Measurements from ENCODE around the gene MAN1A2. TPM values are rescaled to one million over a fixed set of nuclear protein-coding genes. Genes with fewer than 3 reads are reported as not detected.

Gene MAN1A2
- polyA plus RNA-seq (2013, experiment 1 of 2) = 28.6 TPM
- polyA plus RNA-seq (2013, experiment 2 of 2) = 29.2 TPM

- 1% methylated on average over 62 of the region's 93 CpGs for WGBS
Measured at GRCh38 chr1:117367046-117368025, at the start of gene MAN1A2. Gene MAN1A2, plus strand, starts transcription at chr1:117367449. Its CDS starts 735 bp downstream, at chr1:117368184.

GRCh38 chr1:117318011-117318410, 49.2 kb upstream of the MAN1A2 start:
- no peak overlapping the region for H3K9ac ChIP-seq (ENCODE audit: low read length)
- peaks cover 12 to 27% of the 10 kb centered on the region in 2 experiments for H3K27me3 ChIP-seq (ENCODE audit: control insufficient read depth in 1 of 2, insufficient read depth in 1 of 2, low read length in 2 of 2)
- no peak overlapping the region for H3K27ac ChIP-seq (ENCODE audit: low read length, poor library complexity, severe bottlenecking)
- H3K4me1 ChIP-seq (ENCODE audit: control insufficient read depth, insufficient read depth, low read depth, low read length) = no peaks in the 10 kb centered on the region
- no peak overlapping the region for H3K18ac ChIP-seq (ENCODE audit: low read depth in 1 of 2, low read length in 2 of 2)
- no peaks in the 10 kb centered on the region for H3K36me3 ChIP-seq (ENCODE audit: control insufficient read depth in 1 of 2, insufficient read depth in 2 of 2, low read depth in 1 of 2, low read length in 2 of 2)
- no peaks in the 10 kb centered on the region for H3K9me3 ChIP-seq (ENCODE audit: control insufficient read depth, low read length)
- H3K4me3 ChIP-seq (ENCODE audit: insufficient read depth in 1 of 2, low read depth in 1 of 2, low read length in 2 of 2) = no peak overlapping the region
- no peak overlapping the region for H3K23ac ChIP-seq (ENCODE audit: low read length in 2 of 2)
- H3K79me1 ChIP-seq (replicated peaks; ENCODE audit: low read length, poor library complexity, severe bottlenecking) = no peaks in the 10 kb centered on the region
- H4K8ac ChIP-seq (ENCODE audit: low read length) = no peak overlapping the region
- WGBS = 92% methylated on average over 1 of the region's 1 CpG
- H2BK15ac ChIP-seq (ENCODE audit: low read depth, poor library complexity, severe bottlenecking) = no peak overlapping the region
- no peak overlapping the region for H2AFZ ChIP-seq (ENCODE audit: low read depth, low read length)
- no peak overlapping the region for H2BK12ac ChIP-seq (ENCODE audit: low read length in 2 of 2)
- no peak overlapping the region for H4K91ac ChIP-seq (ENCODE audit: low read length)
- H3K4me2 ChIP-seq (ENCODE audit: low read length, poor library complexity, severe bottlenecking) = no peak overlapping the region
- no peak for DNase-seq
- no peak overlapping the region for H2AK5ac ChIP-seq (ENCODE audit: low read length, severe bottlenecking)
- no peak overlapping the region for H3K4ac ChIP-seq (ENCODE audit: low read depth in 1 of 2, low read length in 2 of 2)
- H2BK5ac ChIP-seq (ENCODE audit: low read depth, low read length, poor library complexity, severe bottlenecking) = no peak overlapping the region
- no peak overlapping the region for H3K14ac ChIP-seq (ENCODE audit: low read length in 2 of 2)
- H2BK120ac ChIP-seq (ENCODE audit: low read depth, low read length) = no peak overlapping the region

More at GRCh38 chr1:117367046-117368025, at the start of gene MAN1A2:
- peak within 1 kb of the TSS; percentile 96 for H2BK15ac ChIP-seq (ENCODE audit: low read depth, poor library complexity, severe bottlenecking)
- peak within 1 kb of the TSS; percentile 92 for H2BK120ac ChIP-seq (ENCODE audit: low read depth, low read length)
- H3K4me2 ChIP-seq (ENCODE audit: low read length, poor library complexity, severe bottlenecking) = peak within 1 kb of the TSS; percentile 84
- peak within 1 kb of the TSS; percentile 99 for H4K8ac ChIP-seq (ENCODE audit: low read length)
- no peaks in the 10 kb centered on the region for H3K36me3 ChIP-seq (ENCODE audit: control insufficient read depth in 1 of 2, insufficient read depth in 2 of 2, low read depth in 1 of 2, low read length in 2 of 2)
- H3K23ac ChIP-seq (ENCODE audit: low read length in 2 of 2) = peak within 1 kb of the TSS; percentile 98 to 99
- H2AFZ ChIP-seq (ENCODE audit: low read depth, low read length) = peak within 1 kb of the TSS; percentile 95
- H3K14ac ChIP-seq (ENCODE audit: low read length in 2 of 2) = peak within 1 kb of the TSS; percentile 63 to 100
- peak; percentile 76 for DNase-seq
- no peaks in the 10 kb centered on the region for H3K4me1 ChIP-seq (ENCODE audit: control insufficient read depth, insufficient read depth, low read depth, low read length)
- peak within 1 kb of the TSS; percentile 92 to 97 for H3K4ac ChIP-seq (ENCODE audit: low read depth in 1 of 2, low read length in 2 of 2)
- no peaks in the 10 kb centered on the region for H3K9me3 ChIP-seq (ENCODE audit: control insufficient read depth, low read length)
- H3K4me3 ChIP-seq (ENCODE audit: insufficient read depth in 1 of 2, low read depth in 1 of 2, low read length in 2 of 2) = peak within 1 kb of the TSS; percentile 87 to 90
- peak within 1 kb of the TSS in 1 of 2 experiments; percentile 63 for H2BK12ac ChIP-seq (ENCODE audit: low read length in 2 of 2)
- H4K91ac ChIP-seq (ENCODE audit: low read length) = peak within 1 kb of the TSS; percentile 96
- H2BK5ac ChIP-seq (ENCODE audit: low read depth, low read length, poor library complexity, severe bottlenecking) = peak within 1 kb of the TSS; percentile 99
- peaks cover 7% of the 10 kb centered on the region for H3K79me1 ChIP-seq (replicated peaks; ENCODE audit: low read length, poor library complexity, severe bottlenecking)
- H3K9ac ChIP-seq (ENCODE audit: low read length) = peak within 1 kb of the TSS; percentile 98
- no peak within 1 kb of the TSS for H2AK5ac ChIP-seq (ENCODE audit: low read length, severe bottlenecking)
- peak within 1 kb of the TSS; percentile 98 to 99 for H3K18ac ChIP-seq (ENCODE audit: low read depth in 1 of 2, low read length in 2 of 2)
- H3K27ac ChIP-seq (ENCODE audit: low read length, poor library complexity, severe bottlenecking) = peak within 1 kb of the TSS; percentile 91
- no peaks in the 10 kb centered on the region for H3K27me3 ChIP-seq (ENCODE audit: control insufficient read depth in 1 of 2, insufficient read depth in 1 of 2, low read length in 2 of 2)

DNA sequence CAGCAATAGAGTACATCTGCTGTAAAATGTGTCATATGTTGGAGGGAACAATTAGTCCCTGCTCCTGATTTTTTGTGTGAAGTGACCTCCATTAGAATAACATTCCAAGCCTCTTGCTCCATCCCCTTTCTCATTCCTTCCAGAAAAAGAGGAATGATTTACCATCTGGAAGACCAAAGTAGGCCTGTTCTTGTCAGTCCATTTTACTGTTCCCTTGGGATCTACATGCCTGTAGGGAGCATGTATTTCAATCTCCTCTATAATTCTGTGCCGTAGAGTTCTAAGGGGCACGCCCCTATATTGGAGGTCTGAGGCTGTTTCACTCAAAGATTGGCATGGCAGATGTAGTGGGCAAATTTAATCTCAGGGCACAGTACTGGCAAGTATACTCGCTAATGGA, 48.8 kb upstream of the MAN1A2 start:
- H2BK5ac ChIP-seq (ENCODE audit: low read depth, low read length, poor library complexity, severe bottlenecking) = no peak overlapping the region
- no peak overlapping the region for H3K4ac ChIP-seq (ENCODE audit: low read depth in 1 of 2, low read length in 2 of 2)
- 100% methylated on average over 1 of the region's 3 CpGs for WGBS
- no peak overlapping the region for H3K9ac ChIP-seq (ENCODE audit: low read length)
- H3K36me3 ChIP-seq (ENCODE audit: control insufficient read depth in 1 of 2, insufficient read depth in 2 of 2, low read depth in 1 of 2, low read length in 2 of 2) = no peaks in the 10 kb centered on the region
- H2AK5ac ChIP-seq (ENCODE audit: low read length, severe bottlenecking) = no peak overlapping the region
- no peak overlapping the region for H2BK12ac ChIP-seq (ENCODE audit: low read length in 2 of 2)
- H4K91ac ChIP-seq (ENCODE audit: low read length) = no peak overlapping the region
- H3K4me3 ChIP-seq (ENCODE audit: insufficient read depth in 1 of 2, low read depth in 1 of 2, low read length in 2 of 2) = no peak overlapping the region
- peaks cover 12 to 31% of the 10 kb centered on the region in 2 experiments for H3K27me3 ChIP-seq (ENCODE audit: control insufficient read depth in 1 of 2, insufficient read depth in 1 of 2, low read length in 2 of 2)
- no peak overlapping the region for H2BK120ac ChIP-seq (ENCODE audit: low read depth, low read length)
- no peak overlapping the region for H3K27ac ChIP-seq (ENCODE audit: low read length, poor library complexity, severe bottlenecking)
- H2BK15ac ChIP-seq (ENCODE audit: low read depth, poor library complexity, severe bottlenecking) = no peak overlapping the region
- no peaks in the 10 kb centered on the region for H3K79me1 ChIP-seq (replicated peaks; ENCODE audit: low read length, poor library complexity, severe bottlenecking)
- no peak for DNase-seq
- H4K8ac ChIP-seq (ENCODE audit: low read length) = no peak overlapping the region
- H3K14ac ChIP-seq (ENCODE audit: low read length in 2 of 2) = no peak overlapping the region
- H3K23ac ChIP-seq (ENCODE audit: low read length in 2 of 2) = no peak overlapping the region
- H3K18ac ChIP-seq (ENCODE audit: low read depth in 1 of 2, low read length in 2 of 2) = no peak overlapping the region
- H2AFZ ChIP-seq (ENCODE audit: low read depth, low read length) = no peak overlapping the region
- H3K9me3 ChIP-seq (ENCODE audit: control insufficient read depth, low read length) = no peaks in the 10 kb centered on the region
- no peaks in the 10 kb centered on the region for H3K4me1 ChIP-seq (ENCODE audit: control insufficient read depth, insufficient read depth, low read depth, low read length)
- H3K4me2 ChIP-seq (ENCODE audit: low read length, poor library complexity, severe bottlenecking) = no peak overlapping the region

- Histone ChIP-seq H2BK12ac (ENCODE audit: low read length in 2 of 2) (no peak overlapping the region), H4K91ac (ENCODE audit: low read length) (no peak overlapping the region), H3K9me3 (ENCODE audit: control insufficient read depth, low read length) (no peaks in the 10 kb centered on the region)
Measured at GRCh38 chr1:117320515-117320914, 46.7 kb upstream of the MAN1A2 start.

More at GRCh38 chr1:117320515-117320914, 46.7 kb upstream of the MAN1A2 start:
- no peak overlapping the region for H3K27ac ChIP-seq (ENCODE audit: low read length, poor library complexity, severe bottlenecking)
- H3K4me1 ChIP-seq (ENCODE audit: control insufficient read depth, insufficient read depth, low read depth, low read length) = no peaks in the 10 kb centered on the region
- no peak overlapping the region for H2BK15ac ChIP-seq (ENCODE audit: low read depth, poor library complexity, severe bottlenecking)
- DNase-seq = no peak
- H4K8ac ChIP-seq (ENCODE audit: low read length) = no peak overlapping the region
- WGBS = no CpG with 5 or more reads among the region's 1 CpG
- no peaks in the 10 kb centered on the region for H3K36me3 ChIP-seq (ENCODE audit: control insufficient read depth in 1 of 2, insufficient read depth in 2 of 2, low read depth in 1 of 2, low read length in 2 of 2)
- H3K4me2 ChIP-seq (ENCODE audit: low read length, poor library complexity, severe bottlenecking) = no peak overlapping the region
- H3K4me3 ChIP-seq (ENCODE audit: insufficient read depth in 1 of 2, low read depth in 1 of 2, low read length in 2 of 2) = no peak overlapping the region
- peaks cover 12 to 42% of the 10 kb centered on the region in 2 experiments for H3K27me3 ChIP-seq (ENCODE audit: control insufficient read depth in 1 of 2, insufficient read depth in 1 of 2, low read length in 2 of 2)
- H2AFZ ChIP-seq (ENCODE audit: low read depth, low read length) = no peak overlapping the region
- H3K4ac ChIP-seq (ENCODE audit: low read depth in 1 of 2, low read length in 2 of 2) = no peak overlapping the region
- no peaks in the 10 kb centered on the region for H3K79me1 ChIP-seq (replicated peaks; ENCODE audit: low read length, poor library complexity, severe bottlenecking)
- no peak overlapping the region for H3K18ac ChIP-seq (ENCODE audit: low read depth in 1 of 2, low read length in 2 of 2)
- H2BK120ac ChIP-seq (ENCODE audit: low read depth, low read length) = no peak overlapping the region
- H2BK5ac ChIP-seq (ENCODE audit: low read depth, low read length, poor library complexity, severe bottlenecking) = no peak overlapping the region
- no peak overlapping the region for H3K23ac ChIP-seq (ENCODE audit: low read length in 2 of 2)
- no peak overlapping the region for H3K14ac ChIP-seq (ENCODE audit: low read length in 2 of 2)
- H2AK5ac ChIP-seq (ENCODE audit: low read length, severe bottlenecking) = no peak overlapping the region
- no peak overlapping the region for H3K9ac ChIP-seq (ENCODE audit: low read length)

Measured in mesenchymal stem cell (in vitro differentiated cells and primary cell).